ENCODE measurements around the gene NEURL2. TPM values are rescaled to one million over a fixed set of nuclear protein-coding genes. Genes with fewer than 3 reads are reported as not detected.

Gene NEURL2
- total RNA-seq, 4 donors from 2014 or later = 14.7 to 30.4 (median 18.1) TPM

DNA sequence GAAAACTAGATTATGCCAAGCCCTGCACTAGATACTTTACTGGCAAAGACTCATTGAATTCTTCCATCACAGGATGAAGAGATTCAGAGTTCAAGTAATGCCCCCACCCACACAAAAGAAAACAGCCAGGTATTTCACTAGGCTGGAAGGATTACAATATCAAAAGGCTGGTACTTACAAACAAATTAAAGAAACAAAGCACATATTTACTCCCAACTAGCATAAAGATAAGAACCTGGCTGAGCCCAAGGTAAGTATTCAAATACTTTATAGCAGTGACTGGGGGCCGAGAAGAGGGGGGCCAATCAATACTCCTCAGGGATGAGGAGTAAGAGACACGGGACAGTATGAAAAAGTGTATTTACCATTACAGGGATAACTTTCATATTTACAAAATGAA is 37.5 kb downstream of the NEURL2 start:
- no peak overlapping the region for H3K4me3 ChIP-seq
- DNase-seq = no peak
- no peaks in the 10 kb centered on the region for H3K27me3 ChIP-seq
- in situ Hi-C loops (cut with MboI; ENCODE audit: low pct_ligation_motif_present in 1 of 4, low pct_unique_long_range_greater_than_20kb in 1 of 4, low sequenced_read_pairs in 3 of 4) (no loop called here), intact Hi-C loops (cut with DNase I; ENCODE audit: low total_unique reads) (no loop called here)
- H3K27ac ChIP-seq = no peak overlapping the region
- TF ChIP-seq EP300 (IDR thresholded peaks at IDR 0.05; ENCODE audit: low read depth) = no peak
- no peak for TF ChIP-seq POLR2A (IDR thresholded peaks at IDR 0.05)
- TF ChIP-seq POLR2AphosphoS5 (IDR thresholded peaks at IDR 0.05) = no peak
- TF ChIP-seq, protein P1, sequence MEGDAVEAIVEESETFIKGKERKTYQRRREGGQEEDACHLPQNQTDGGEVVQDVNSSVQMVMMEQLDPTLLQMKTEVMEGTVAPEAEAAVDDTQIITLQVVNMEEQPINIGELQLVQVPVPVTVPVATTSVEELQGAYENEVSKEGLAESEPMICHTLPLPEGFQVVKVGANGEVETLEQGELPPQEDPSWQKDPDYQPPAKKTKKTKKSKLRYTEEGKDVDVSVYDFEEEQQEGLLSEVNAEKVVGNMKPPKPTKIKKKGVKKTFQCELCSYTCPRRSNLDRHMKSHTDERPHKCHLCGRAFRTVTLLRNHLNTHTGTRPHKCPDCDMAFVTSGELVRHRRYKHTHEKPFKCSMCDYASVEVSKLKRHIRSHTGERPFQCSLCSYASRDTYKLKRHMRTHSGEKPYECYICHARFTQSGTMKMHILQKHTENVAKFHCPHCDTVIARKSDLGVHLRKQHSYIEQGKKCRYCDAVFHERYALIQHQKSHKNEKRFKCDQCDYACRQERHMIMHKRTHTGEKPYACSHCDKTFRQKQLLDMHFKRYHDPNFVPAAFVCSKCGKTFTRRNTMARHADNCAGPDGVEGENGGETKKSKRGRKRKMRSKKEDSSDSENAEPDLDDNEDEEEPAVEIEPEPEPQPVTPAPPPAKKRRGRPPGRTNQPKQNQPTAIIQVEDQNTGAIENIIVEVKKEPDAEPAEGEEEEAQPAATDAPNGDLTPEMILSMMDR (IDR thresholded peaks at IDR 0.05) = no peak
- peaks cover 13 to 36% (median 21%) of the 10 kb centered on the region in 4 donors for H3K4me1 ChIP-seq
- 65 to 80% methylated on average over 1 to 2 of the region's 2 CpGs for WGBS, 2 donors (ENCODE audit: low coverage in 1 of 2)
- H3K36me3 ChIP-seq = peaks cover 0 to 7% (median under 1%) of the 10 kb centered on the region in 4 donors
- no peaks in the 10 kb centered on the region for H3K9me3 ChIP-seq

DNA sequence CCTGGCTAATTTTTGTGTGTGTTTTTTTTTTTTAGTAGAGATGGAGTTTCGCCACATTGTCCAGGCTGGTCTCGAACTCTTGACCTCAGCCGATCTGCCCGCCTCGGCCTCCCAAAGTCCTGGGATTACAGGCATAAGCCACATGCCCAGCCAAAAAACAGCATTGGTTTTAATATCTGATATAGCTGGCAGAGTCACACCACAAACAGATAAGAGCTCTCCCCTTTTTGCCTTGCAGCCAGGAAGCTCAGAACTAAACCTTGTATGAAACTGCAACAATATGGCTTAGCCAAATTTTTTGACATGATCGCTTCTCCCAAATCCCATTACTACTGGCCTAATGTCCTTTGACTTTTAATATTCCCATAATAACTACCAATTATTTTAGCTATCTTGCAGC is 38.7 kb downstream of the NEURL2 start:
- in situ Hi-C loops (cut with MboI; ENCODE audit: low pct_ligation_motif_present in 1 of 4, low pct_unique_long_range_greater_than_20kb in 1 of 4, low sequenced_read_pairs in 3 of 4) = no loop called here
- peaks cover 11 to 27% (median 14%) of the 10 kb centered on the region in 4 donors for H3K4me1 ChIP-seq
- no peak overlapping the region for H3K27ac ChIP-seq
- H3K4me3 ChIP-seq = no peak overlapping the region
- no peak for DNase-seq
- TF ChIP-seq POLR2A (IDR thresholded peaks at IDR 0.05) = no peak
- TF ChIP-seq POLR2AphosphoS5 (IDR thresholded peaks at IDR 0.05) = no peak
- no peak for TF ChIP-seq EP300 (IDR thresholded peaks at IDR 0.05; ENCODE audit: low read depth)
- TF ChIP-seq, protein P1 (IDR thresholded peaks at IDR 0.05) = no peak
- intact Hi-C loops (cut with DNase I; ENCODE audit: low total_unique reads) = no loop called here
- H3K36me3 ChIP-seq = peaks cover 0 to 7% (median 3%) of the 10 kb centered on the region in 4 donors
- H3K27me3 ChIP-seq = no peaks in the 10 kb centered on the region
- H3K9me3 ChIP-seq = no peaks in the 10 kb centered on the region
- 99 to 100% methylated on average over 2 to 6 of the region's 6 CpGs for WGBS, 2 donors (ENCODE audit: low coverage in 1 of 2)

DNA sequence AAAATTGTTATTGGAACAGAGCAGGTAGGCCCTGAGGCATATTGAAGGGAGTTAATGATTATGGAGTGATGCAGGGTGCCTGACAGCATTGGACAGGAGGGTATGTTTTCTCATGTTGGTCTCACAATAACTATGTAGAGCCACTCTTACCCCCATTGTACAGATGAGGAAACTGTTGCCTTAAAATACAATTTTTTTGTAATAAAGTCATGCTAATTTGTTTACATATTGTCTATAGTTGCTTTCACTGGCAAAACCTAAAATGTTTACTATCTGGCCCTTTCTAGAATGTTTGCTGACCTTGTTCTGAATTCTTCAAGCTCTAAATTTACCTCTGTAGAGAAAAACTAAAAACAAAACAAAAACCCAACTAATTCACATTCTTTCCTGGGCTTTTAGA is 39.5 kb downstream of the NEURL2 start:
- no peak for DNase-seq
- Histone ChIP-seq H3K36me3 (peaks cover 0 to 7% (median 3%) of the 10 kb centered on the region in 4 donors), H3K27me3 (no peaks in the 10 kb centered on the region), H3K9me3 (no peaks in the 10 kb centered on the region), H3K4me1 (peaks cover 7 to 25% (median 13%) of the 10 kb centered on the region in 4 donors), H3K4me3 (no peak overlapping the region), H3K27ac (no peak overlapping the region)
- intact Hi-C loops (cut with DNase I; ENCODE audit: low total_unique reads) (no loop called here), in situ Hi-C loops (cut with MboI; ENCODE audit: low pct_ligation_motif_present in 1 of 4, low pct_unique_long_range_greater_than_20kb in 1 of 4, low sequenced_read_pairs in 3 of 4) (no loop called here)
- TF ChIP-seq EP300 (IDR thresholded peaks at IDR 0.05; ENCODE audit: low read depth) (no peak), POLR2AphosphoS5 (IDR thresholded peaks at IDR 0.05) (no peak), POLR2A (IDR thresholded peaks at IDR 0.05) (no peak)
- TF ChIP-seq, protein P1 (IDR thresholded peaks at IDR 0.05) = no peak

DNA sequence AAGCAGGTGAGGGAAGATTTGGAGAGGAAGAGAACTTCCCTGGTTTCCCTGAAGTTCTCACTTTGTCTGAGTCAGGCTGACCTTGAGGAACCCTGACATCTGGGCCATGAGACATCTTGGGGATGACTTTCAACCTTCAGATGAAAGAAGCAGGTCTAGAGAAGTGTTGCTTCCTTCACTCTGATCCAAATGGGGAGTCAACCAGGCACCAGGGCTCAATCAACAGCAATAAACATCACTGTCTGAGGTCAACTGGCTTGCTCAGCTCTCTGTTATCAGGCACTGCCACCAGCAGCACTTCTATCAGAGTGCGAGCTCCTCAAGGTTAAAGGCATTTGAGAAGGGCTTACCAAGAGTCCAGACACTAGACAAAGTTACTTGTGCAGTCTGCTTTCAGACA is 40.1 kb downstream of the NEURL2 start:
- in situ Hi-C loops (cut with MboI; ENCODE audit: low pct_ligation_motif_present in 1 of 4, low pct_unique_long_range_greater_than_20kb in 1 of 4, low sequenced_read_pairs in 3 of 4) (no loop called here), intact Hi-C loops (cut with DNase I; ENCODE audit: low total_unique reads) (no loop called here)
- no peaks in the 10 kb centered on the region for H3K27me3 ChIP-seq
- WGBS, 2 donors (ENCODE audit: low coverage in 1 of 2) = 94% methylated on average over 1 of the region's 1 CpG; no CpG with 5 or more reads in 1 of the 2 donors
- H3K4me3 ChIP-seq = no peak overlapping the region
- DNase-seq = no peak
- peaks cover 1 to 20% (median 7%) of the 10 kb centered on the region in 4 donors for H3K4me1 ChIP-seq
- TF ChIP-seq POLR2A (IDR thresholded peaks at IDR 0.05) (no peak), POLR2AphosphoS5 (IDR thresholded peaks at IDR 0.05) (no peak), EP300 (IDR thresholded peaks at IDR 0.05; ENCODE audit: low read depth) (no peak)
- TF ChIP-seq, protein P1 (IDR thresholded peaks at IDR 0.05) = no peak
- no peak overlapping the region for H3K27ac ChIP-seq
- H3K9me3 ChIP-seq = no peaks in the 10 kb centered on the region
- peaks cover 0 to 13% (median 3%) of the 10 kb centered on the region in 4 donors for H3K36me3 ChIP-seq
